Measurements from ENCODE around the gene MYLK.

Gene MYLK

DNA sequence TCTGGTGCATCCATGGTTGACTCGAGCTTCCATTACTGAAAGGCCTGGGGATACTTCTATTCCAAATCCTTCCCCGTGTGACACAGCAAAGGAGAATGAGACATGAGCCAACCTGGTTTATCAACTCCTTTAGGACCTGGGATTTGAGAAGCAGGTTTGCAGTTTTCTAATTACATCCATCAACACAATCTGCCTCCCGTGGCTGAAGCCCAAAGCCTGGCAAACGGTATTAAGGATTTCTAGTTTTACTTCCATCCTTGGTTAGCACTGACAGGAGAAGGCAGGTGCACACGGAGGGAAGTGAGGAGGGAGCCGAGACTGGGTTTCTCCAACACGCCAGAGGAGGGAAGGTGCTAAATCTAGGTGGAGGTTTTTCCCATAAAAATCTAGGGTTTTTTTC, 79.0 kb downstream of the MYLK start:
- Histone ChIP-seq H3K4me3 (replicated peaks; ENCODE audit: insufficient read depth, low read length) (no peak overlapping the region), H3K27me3 (ENCODE audit: insufficient read depth, poor library complexity, severe bottlenecking) (no peaks in the 10 kb centered on the region), H3K27ac (replicated peaks) (no peak overlapping the region)
- DNase-seq (ENCODE audit: low read depth in 1 of 2, low spot score in 1 of 2): no peak
- TF ChIP-seq GABPA (IDR thresholded peaks at IDR 0.05; ENCODE audit: low read depth) (no peak), SPI1 (IDR thresholded peaks at IDR 0.05; ENCODE audit: borderline replicate concordance, low read depth) (no peak), POLR2AphosphoS5 (IDR thresholded peaks at IDR 0.05; ENCODE audit: low read depth) (no peak)
- TF ChIP-seq, protein P1, sequence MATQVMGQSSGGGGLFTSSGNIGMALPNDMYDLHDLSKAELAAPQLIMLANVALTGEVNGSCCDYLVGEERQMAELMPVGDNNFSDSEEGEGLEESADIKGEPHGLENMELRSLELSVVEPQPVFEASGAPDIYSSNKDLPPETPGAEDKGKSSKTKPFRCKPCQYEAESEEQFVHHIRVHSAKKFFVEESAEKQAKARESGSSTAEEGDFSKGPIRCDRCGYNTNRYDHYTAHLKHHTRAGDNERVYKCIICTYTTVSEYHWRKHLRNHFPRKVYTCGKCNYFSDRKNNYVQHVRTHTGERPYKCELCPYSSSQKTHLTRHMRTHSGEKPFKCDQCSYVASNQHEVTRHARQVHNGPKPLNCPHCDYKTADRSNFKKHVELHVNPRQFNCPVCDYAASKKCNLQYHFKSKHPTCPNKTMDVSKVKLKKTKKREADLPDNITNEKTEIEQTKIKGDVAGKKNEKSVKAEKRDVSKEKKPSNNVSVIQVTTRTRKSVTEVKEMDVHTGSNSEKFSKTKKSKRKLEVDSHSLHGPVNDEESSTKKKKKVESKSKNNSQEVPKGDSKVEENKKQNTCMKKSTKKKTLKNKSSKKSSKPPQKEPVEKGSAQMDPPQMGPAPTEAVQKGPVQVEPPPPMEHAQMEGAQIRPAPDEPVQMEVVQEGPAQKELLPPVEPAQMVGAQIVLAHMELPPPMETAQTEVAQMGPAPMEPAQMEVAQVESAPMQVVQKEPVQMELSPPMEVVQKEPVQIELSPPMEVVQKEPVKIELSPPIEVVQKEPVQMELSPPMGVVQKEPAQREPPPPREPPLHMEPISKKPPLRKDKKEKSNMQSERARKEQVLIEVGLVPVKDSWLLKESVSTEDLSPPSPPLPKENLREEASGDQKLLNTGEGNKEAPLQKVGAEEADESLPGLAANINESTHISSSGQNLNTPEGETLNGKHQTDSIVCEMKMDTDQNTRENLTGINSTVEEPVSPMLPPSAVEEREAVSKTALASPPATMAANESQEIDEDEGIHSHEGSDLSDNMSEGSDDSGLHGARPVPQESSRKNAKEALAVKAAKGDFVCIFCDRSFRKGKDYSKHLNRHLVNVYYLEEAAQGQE (IDR thresholded peaks at IDR 0.05; ENCODE audit: insufficient replicate concordance, low read depth): no peak
- TF ChIP-seq, protein P2, sequence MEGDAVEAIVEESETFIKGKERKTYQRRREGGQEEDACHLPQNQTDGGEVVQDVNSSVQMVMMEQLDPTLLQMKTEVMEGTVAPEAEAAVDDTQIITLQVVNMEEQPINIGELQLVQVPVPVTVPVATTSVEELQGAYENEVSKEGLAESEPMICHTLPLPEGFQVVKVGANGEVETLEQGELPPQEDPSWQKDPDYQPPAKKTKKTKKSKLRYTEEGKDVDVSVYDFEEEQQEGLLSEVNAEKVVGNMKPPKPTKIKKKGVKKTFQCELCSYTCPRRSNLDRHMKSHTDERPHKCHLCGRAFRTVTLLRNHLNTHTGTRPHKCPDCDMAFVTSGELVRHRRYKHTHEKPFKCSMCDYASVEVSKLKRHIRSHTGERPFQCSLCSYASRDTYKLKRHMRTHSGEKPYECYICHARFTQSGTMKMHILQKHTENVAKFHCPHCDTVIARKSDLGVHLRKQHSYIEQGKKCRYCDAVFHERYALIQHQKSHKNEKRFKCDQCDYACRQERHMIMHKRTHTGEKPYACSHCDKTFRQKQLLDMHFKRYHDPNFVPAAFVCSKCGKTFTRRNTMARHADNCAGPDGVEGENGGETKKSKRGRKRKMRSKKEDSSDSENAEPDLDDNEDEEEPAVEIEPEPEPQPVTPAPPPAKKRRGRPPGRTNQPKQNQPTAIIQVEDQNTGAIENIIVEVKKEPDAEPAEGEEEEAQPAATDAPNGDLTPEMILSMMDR (IDR thresholded peaks at IDR 0.05; ENCODE audit: insufficient read depth, low read length): no peak

DNA sequence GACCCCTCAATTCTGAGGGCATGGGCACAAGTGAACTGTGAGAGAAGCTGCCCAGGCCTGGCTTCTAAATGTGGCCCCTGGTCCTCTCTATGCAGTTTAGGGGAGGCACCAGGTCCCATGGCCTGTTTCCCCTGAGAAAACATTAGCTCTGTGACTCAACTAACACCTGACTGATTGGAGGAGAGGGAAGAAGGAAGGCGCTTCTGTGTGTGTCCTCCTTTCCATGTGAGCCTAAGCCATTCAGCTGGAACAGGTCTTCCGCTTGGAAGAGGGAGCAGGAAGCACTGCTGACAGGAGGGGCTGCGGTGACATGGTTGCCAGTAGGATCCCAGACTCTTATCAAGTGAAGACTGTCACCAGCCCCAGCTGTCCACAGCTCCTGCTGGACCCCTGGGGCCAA, 79.5 kb downstream of the MYLK start:
- no peak overlapping the region for H3K4me3 ChIP-seq (replicated peaks; ENCODE audit: insufficient read depth, low read length)
- TF ChIP-seq GABPA (IDR thresholded peaks at IDR 0.05; ENCODE audit: low read depth) (no peak), SPI1 (IDR thresholded peaks at IDR 0.05; ENCODE audit: borderline replicate concordance, low read depth) (no peak), POLR2AphosphoS5 (IDR thresholded peaks at IDR 0.05; ENCODE audit: low read depth) (no peak)
- TF ChIP-seq, protein P2 (IDR thresholded peaks at IDR 0.05; ENCODE audit: insufficient read depth, low read length): no peak
- TF ChIP-seq, protein P1 (IDR thresholded peaks at IDR 0.05; ENCODE audit: insufficient replicate concordance, low read depth): no peak
- DNase-seq (ENCODE audit: low read depth in 1 of 2, low spot score in 1 of 2): no peak
- H3K27me3 ChIP-seq (ENCODE audit: insufficient read depth, poor library complexity, severe bottlenecking): no peaks in the 10 kb centered on the region
- no peak overlapping the region for H3K27ac ChIP-seq (replicated peaks)

DNA sequence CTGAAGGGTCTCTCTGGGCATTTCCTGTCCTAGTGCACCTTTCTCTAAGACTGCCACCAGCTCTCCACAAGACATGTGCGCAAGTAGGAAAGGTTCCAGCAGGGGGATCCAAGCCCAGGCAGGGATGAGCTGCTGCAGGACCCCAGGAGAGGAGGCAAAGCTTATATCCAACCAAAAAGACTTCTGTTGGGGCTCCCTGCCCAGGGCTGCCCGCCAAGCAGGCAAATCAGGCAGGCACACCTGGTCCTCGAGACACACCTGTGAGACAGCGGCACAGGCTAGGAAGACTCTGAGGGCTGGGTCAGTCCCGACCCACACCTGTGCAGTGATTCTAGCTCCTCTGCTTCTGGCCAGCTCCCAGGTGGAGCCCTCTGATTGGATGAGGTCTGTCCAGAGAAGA, 80.6 kb downstream of the MYLK start:
- no peak overlapping the region for H3K27ac ChIP-seq (replicated peaks)
- H3K4me3 ChIP-seq (replicated peaks; ENCODE audit: insufficient read depth, low read length): no peak overlapping the region
- TF ChIP-seq, protein P1 (IDR thresholded peaks at IDR 0.05; ENCODE audit: insufficient replicate concordance, low read depth): no peak
- TF ChIP-seq, protein P2 (IDR thresholded peaks at IDR 0.05; ENCODE audit: insufficient read depth, low read length): no peak
- TF ChIP-seq GABPA (IDR thresholded peaks at IDR 0.05; ENCODE audit: low read depth) (no peak), POLR2AphosphoS5 (IDR thresholded peaks at IDR 0.05; ENCODE audit: low read depth) (no peak), SPI1 (IDR thresholded peaks at IDR 0.05; ENCODE audit: borderline replicate concordance, low read depth) (no peak)
- DNase-seq (ENCODE audit: low read depth in 1 of 2, low spot score in 1 of 2): no peak
- no peaks in the 10 kb centered on the region for H3K27me3 ChIP-seq (ENCODE audit: insufficient read depth, poor library complexity, severe bottlenecking)

Data from HL-60 (cell line).